HFFc6 (cell line): ENCODE results near the gene DSE. TPM values are rescaled to one million over a fixed set of nuclear protein-coding genes. Genes with fewer than 3 reads are reported as not detected.
"Not testable (repeated sequence)": the region's sequence is repeated elsewhere in the genome, so short reads cannot be mapped to it uniquely, and the experiment has no call there.

Experiments used
- DNase-seq: peaks from one replicate; pipeline ENCODE4 v3.0.0-alpha.2; 2018
- H3K27ac Mint-ChIP-seq: 2 replicates; pipeline ENCODE4 v1.8.0; 2020; ENCODE audit warnings: mild to moderate bottlenecking, mixed read lengths
- H3K27me3 Mint-ChIP-seq: 2 replicates; pipeline ENCODE4 v1.8.0; 2021; ENCODE audit warnings: mild to moderate bottlenecking, moderate library complexity, mixed read lengths; ENCODE audit not compliant: insufficient read depth
- H3K36me3 Mint-ChIP-seq: 2 replicates; pipeline ENCODE4 v1.8.0; 2021; ENCODE audit warnings: low read depth, mixed read lengths
- H3K4me1 Mint-ChIP-seq: 2 replicates; pipeline ENCODE4 v1.8.0; 2020; ENCODE audit warnings: low read depth, mixed read lengths
- H3K4me3 Mint-ChIP-seq: 2 replicates; pipeline ENCODE4 v1.8.0; 2020; ENCODE audit warnings: mild to moderate bottlenecking, moderate library complexity, mixed read lengths
- H3K9me3 Mint-ChIP-seq: 2 replicates; pipeline ENCODE4 v1.8.0; 2020; ENCODE audit warnings: mild to moderate bottlenecking, mixed read lengths
- total RNA-seq, 6 experiments: library from RNA; stranded (reverse); fragmentation: NEBNext Ultra II Directional; extraction: Animal tissue kit (Norgen Biotek cat#: 25700); gene quantifications; 2 replicates in 1 of 6; 3 replicates in 5 of 6; pipeline ENCODE4 v1.2.3, GENCODE V29; 2021
- TF ChIP-seq, protein P1 (sequence below): fragments of 200-600 bp; sonication (generic); IDR thresholded peaks from 2 replicates; pipeline ENCODE4 v1.5.0; 2021; ENCODE audit warnings: antibody characterized with exemption, mild to moderate bottlenecking

DSE gene
- total RNA-seq, 6 experiments from 2014 or later: 86.7 to 110 (median 94.9) TPM

GRCh38 chr6:116327803-116328527 lies 42.8 kb upstream of the DSE start:
- TF ChIP-seq, protein P1, sequence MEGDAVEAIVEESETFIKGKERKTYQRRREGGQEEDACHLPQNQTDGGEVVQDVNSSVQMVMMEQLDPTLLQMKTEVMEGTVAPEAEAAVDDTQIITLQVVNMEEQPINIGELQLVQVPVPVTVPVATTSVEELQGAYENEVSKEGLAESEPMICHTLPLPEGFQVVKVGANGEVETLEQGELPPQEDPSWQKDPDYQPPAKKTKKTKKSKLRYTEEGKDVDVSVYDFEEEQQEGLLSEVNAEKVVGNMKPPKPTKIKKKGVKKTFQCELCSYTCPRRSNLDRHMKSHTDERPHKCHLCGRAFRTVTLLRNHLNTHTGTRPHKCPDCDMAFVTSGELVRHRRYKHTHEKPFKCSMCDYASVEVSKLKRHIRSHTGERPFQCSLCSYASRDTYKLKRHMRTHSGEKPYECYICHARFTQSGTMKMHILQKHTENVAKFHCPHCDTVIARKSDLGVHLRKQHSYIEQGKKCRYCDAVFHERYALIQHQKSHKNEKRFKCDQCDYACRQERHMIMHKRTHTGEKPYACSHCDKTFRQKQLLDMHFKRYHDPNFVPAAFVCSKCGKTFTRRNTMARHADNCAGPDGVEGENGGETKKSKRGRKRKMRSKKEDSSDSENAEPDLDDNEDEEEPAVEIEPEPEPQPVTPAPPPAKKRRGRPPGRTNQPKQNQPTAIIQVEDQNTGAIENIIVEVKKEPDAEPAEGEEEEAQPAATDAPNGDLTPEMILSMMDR: no peak
- Mint-ChIP-seq H3K9me3 (no peaks in the 10 kb centered on the region), H3K27me3 (no peaks in the 10 kb centered on the region), H3K4me3 (no peak overlapping the region; the same call in 1 of the 2 replicates), H3K4me1 (peaks cover 19% of the 10 kb centered on the region), H3K27ac (peak overlapping the region; percentile 13; the same call in 1 of the 2 replicates), H3K36me3 (peaks cover under 1% of the 10 kb centered on the region; the same call in 1 of the 2 replicates)
- DNase-seq: no peak

GRCh38 chr6:116328528-116328903 lies 42.2 kb upstream of the DSE start:
- no peak for DNase-seq
- Mint-ChIP-seq H3K9me3 (no peaks in the 10 kb centered on the region), H3K27me3 (peaks cover 2% of the 10 kb centered on the region; the same call in 1 of the 2 replicates), H3K27ac (0 out of 2 replicates have a peak overlapping the region, but pooled peaks have one; percentile 12), H3K4me3 (no peak overlapping the region; the same call in 1 of the 2 replicates), H3K4me1 (peaks cover 19% of the 10 kb centered on the region), H3K36me3 (peaks cover 4% of the 10 kb centered on the region; the same call in 1 of the 2 replicates)
- TF ChIP-seq, protein P1: no peak

DNA sequence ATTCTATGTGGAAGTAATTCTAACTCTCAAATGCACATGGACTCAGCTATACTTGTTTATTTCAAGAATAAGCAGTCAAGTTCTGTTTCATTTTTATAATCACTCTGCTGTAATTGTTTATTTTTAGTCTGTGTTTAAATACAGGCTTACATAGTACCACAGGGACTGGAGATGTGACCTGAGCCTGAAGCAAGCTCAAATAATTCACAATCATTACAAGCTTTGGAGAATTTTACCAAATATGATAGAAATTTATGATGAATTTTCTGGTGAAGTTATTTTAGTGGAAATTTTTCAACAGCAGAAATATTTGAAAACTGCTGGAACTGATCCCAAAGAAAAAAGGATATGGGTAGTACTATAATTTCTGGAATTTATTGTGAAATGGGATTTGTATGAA lies 41.6 kb upstream of the DSE start:
- H3K27me3 Mint-ChIP-seq: peaks cover 2% of the 10 kb centered on the region; the same call in 1 of the 2 replicates
- TF ChIP-seq, protein P1: no peak
- H3K9me3 Mint-ChIP-seq: no peaks in the 10 kb centered on the region
- no peak overlapping the region for H3K4me3 Mint-ChIP-seq
- no peak overlapping the region for H3K27ac Mint-ChIP-seq
- H3K4me1 Mint-ChIP-seq: peaks cover 19% of the 10 kb centered on the region
- H3K36me3 Mint-ChIP-seq: peaks cover 4% of the 10 kb centered on the region; the same call in 1 of the 2 replicates
- DNase-seq: no peak

GRCh38 chr6:116330511-116330910 lies 40.2 kb upstream of the DSE start:
- Mint-ChIP-seq H3K27me3 (peaks cover 2% of the 10 kb centered on the region; the same call in 1 of the 2 replicates), H3K9me3 (no peaks in the 10 kb centered on the region; the same call in 1 of the 2 replicates), H3K36me3 (peaks cover 8% of the 10 kb centered on the region; the same call in 1 of the 2 replicates), H3K27ac (no peak overlapping the region), H3K4me1 (peaks cover 19% of the 10 kb centered on the region), H3K4me3 (no peak overlapping the region)
- DNase-seq: no peak
- TF ChIP-seq, protein P1: no peak

DNA sequence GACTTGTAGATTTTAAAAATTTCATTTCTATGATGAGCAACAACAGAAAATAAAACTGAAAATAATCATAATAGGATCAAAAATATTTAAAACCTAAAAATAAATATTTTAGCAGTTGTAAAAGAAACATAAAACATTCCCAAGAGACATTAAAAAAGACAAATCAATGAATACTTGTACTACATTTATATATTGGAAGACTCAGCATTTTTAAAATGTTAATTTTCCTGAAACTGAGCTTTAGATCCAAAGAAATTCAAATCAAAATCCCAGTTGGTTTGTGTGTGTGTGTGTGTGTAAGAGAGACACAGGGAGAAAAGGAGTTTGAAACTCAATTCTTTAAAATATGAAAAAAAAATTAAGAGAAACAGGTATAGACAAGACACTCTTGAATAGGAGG lies 38.7 kb upstream of the DSE start:
- Mint-ChIP-seq H3K9me3 (no peaks in the 10 kb centered on the region; the same call in 1 of the 2 replicates), H3K4me3 (no peak overlapping the region), H3K27me3 (peaks cover 2% of the 10 kb centered on the region; the same call in 1 of the 2 replicates), H3K27ac (no peak overlapping the region), H3K36me3 (peaks cover 8% of the 10 kb centered on the region; the same call in 1 of the 2 replicates), H3K4me1 (peaks cover 19% of the 10 kb centered on the region)
- TF ChIP-seq, protein P1: no peak
- DNase-seq: no peak

DNA sequence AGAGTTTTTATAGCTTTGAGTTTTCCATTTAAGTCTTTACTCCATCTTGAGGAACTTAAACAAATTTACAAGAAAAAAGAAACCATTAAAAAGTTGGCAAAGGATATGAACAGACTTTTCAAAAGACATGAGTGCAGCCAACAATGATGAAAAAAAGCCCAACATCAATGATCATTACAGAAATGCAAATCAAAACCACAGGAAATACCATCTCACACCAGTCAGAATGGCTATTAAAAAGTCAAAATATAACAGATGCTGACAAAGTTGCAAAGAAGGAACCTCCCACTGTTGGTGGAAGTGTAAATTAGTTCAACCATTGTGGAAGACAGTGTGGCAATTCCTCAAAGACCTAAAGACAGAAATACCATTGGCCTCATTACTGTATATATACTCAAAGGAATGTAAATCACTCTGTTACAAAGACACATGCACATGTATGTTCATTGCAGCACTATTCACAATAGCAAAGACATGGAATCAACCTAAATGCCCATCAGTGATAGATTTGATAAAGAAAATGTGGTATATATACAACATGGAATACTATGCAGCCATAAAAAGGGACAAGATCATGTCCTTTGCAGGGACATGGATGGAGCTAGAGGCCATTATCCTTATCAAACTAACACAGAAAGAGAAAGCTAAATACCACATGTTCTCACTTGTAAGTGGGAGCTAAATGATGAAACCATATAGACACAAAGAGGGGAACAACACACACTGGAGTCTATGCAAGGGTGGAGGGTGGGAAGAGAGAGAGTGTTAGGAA lies 35.9 kb upstream of the DSE start:
- DNase-seq, H3K4me3 Mint-ChIP-seq, H3K4me1 Mint-ChIP-seq, H3K27ac Mint-ChIP-seq, H3K9me3 Mint-ChIP-seq, H3K27me3 Mint-ChIP-seq, H3K36me3 Mint-ChIP-seq: not testable (repeated sequence)
